C4-2B (cell line): ENCODE data around the gene RIN3.

Experiments used
- ZFX ChIP-seq: fragments of 450-650 bp; IDR thresholded peaks from 2 replicates; pipeline ENCODE4 v1.6.1; 2017
- TF ChIP-seq, protein P1 (sequence below): fragments of 450-650 bp; conservative IDR thresholded peaks from 2 replicates; pipeline ENCODE4 v1.5.1; 2017; ENCODE audit warnings: mild to moderate bottlenecking

DNA sequence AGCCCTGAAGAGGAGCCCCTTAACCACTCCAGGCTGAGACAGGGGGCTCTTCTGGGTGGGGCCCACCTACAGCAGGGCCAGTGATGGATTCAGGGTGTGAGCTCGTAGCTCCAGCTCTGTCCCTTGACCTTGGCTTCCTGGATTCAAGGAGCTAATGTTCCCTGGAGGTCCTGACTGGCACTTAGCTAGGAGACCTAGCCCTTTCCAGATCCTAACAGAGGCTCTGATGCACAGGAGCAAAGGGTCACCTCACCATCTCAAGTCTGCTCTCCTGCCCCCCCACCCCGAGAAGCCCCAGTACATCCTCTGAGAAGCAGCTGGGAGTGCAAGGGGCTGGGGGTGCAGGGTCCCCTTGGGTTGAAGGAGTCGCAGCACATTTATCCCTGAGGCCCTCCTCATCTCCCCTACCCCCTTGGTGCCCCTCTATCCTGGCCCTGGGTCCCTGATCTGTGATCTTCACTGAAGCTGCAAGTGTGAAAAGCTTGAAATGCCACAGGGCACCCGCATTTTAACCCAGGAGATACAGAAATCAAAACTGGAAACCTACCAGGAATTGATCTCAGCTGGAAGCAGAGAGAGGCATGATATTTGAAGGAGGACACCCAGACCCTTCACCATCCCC, 2.9 kb downstream of the RIN3 start:
- TF ChIP-seq, protein P1, sequence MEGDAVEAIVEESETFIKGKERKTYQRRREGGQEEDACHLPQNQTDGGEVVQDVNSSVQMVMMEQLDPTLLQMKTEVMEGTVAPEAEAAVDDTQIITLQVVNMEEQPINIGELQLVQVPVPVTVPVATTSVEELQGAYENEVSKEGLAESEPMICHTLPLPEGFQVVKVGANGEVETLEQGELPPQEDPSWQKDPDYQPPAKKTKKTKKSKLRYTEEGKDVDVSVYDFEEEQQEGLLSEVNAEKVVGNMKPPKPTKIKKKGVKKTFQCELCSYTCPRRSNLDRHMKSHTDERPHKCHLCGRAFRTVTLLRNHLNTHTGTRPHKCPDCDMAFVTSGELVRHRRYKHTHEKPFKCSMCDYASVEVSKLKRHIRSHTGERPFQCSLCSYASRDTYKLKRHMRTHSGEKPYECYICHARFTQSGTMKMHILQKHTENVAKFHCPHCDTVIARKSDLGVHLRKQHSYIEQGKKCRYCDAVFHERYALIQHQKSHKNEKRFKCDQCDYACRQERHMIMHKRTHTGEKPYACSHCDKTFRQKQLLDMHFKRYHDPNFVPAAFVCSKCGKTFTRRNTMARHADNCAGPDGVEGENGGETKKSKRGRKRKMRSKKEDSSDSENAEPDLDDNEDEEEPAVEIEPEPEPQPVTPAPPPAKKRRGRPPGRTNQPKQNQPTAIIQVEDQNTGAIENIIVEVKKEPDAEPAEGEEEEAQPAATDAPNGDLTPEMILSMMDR: no peak
- no peak for TF ChIP-seq ZFX
